WERI-Rb-1 (cell line): ENCODE results near the gene JPT1.
"Not testable (repeated sequence)": the region's sequence is repeated elsewhere in the genome, so short reads cannot be mapped to it uniquely, and the experiment has no call there.

Experiments used
- DNase-seq: peaks from one replicate; pipeline ENCODE4 v3.0.0-alpha.2; 2020
- H3K27ac ChIP-seq: fragments of 250-450 bp; sonication (Bioruptor Pico); 2 replicates; pipeline ENCODE4 v1.5.1; 2020; ENCODE audit warnings: mild to moderate bottlenecking, moderate library complexity
- H3K27me3 ChIP-seq: fragments of 250-450 bp; sonication (Bioruptor Pico); 2 replicates; pipeline ENCODE4 v1.5.1; 2021; ENCODE audit warnings: mild to moderate bottlenecking, low read depth, moderate library complexity; ENCODE audit not compliant: insufficient read depth, severe bottlenecking
- H3K36me3 ChIP-seq: fragments of 250-450 bp; sonication (Bioruptor Pico); 2 replicates; pipeline ENCODE4 v1.5.1; 2020; ENCODE audit warnings: mild to moderate bottlenecking, moderate library complexity
- H3K4me3 ChIP-seq: 2 replicates; pipeline ENCODE4 v1.5.1; 2011; ENCODE audit warnings: low read depth, mild to moderate bottlenecking, control low read depth, low read length
- H3K9me3 ChIP-seq: fragments of 250-450 bp; sonication (Bioruptor Pico); 2 replicates; pipeline ENCODE4 v1.5.1; 2021; ENCODE audit warnings: mild to moderate bottlenecking, moderate library complexity; ENCODE audit not compliant: severe bottlenecking
- TF ChIP-seq, protein P1 (sequence below): IDR thresholded peaks from 2 replicates; pipeline ENCODE4 v1.5.1; 2011; ENCODE audit warnings: low read depth, mild to moderate bottlenecking, control low read depth, inconsistent platforms, low read length

Gene JPT1

DNA sequence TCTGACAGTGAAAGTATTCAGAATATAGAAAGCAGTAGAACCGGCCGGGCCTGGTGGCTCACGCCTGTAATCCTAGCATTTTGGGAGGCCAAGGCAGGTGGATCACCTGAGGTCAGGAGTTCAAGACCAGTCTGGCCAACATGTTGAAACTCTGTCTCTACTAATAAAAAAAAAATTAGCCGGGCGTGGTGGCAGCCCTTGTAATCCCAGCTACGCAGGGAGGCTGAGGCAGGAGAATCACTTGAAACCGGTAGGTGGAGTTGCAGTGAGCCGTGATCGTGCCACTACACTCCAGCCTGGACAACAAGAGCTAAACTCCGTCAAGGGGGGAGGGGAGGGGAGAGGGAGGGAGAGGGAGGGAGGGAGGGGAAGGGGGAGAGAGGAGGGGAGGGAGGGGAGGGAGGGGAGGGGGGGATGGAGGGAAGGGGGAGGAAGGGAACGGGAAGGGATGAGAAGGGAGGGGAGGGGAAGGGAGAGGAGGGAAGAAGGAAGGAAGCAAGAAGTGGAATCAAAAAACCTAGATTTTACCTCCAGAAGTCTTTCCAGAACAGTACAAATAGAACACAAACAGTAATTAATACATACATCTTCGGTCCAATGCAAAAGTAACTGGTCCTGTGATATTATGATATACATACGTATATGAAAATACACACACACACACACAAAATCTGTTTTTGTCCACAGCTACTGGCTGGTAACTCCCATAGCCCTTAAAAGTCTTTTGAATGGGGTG, 11.9 kb downstream of the JPT1 start:
- TF ChIP-seq, protein P1, sequence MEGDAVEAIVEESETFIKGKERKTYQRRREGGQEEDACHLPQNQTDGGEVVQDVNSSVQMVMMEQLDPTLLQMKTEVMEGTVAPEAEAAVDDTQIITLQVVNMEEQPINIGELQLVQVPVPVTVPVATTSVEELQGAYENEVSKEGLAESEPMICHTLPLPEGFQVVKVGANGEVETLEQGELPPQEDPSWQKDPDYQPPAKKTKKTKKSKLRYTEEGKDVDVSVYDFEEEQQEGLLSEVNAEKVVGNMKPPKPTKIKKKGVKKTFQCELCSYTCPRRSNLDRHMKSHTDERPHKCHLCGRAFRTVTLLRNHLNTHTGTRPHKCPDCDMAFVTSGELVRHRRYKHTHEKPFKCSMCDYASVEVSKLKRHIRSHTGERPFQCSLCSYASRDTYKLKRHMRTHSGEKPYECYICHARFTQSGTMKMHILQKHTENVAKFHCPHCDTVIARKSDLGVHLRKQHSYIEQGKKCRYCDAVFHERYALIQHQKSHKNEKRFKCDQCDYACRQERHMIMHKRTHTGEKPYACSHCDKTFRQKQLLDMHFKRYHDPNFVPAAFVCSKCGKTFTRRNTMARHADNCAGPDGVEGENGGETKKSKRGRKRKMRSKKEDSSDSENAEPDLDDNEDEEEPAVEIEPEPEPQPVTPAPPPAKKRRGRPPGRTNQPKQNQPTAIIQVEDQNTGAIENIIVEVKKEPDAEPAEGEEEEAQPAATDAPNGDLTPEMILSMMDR, result 0 out of 2 replicates have a peak, but pooled peaks have one; percentile 2
- DNase-seq, result peak; percentile 47
- 0 out of 2 replicates have a peak overlapping the region, but pooled peaks have one; percentile 9 for H3K27ac ChIP-seq
- no peak overlapping the region for H3K4me3 ChIP-seq
- H3K27me3 ChIP-seq, result no peaks in the 10 kb centered on the region
- H3K36me3 ChIP-seq, result peaks cover 95% of the 10 kb centered on the region
- H3K9me3 ChIP-seq, result no peaks in the 10 kb centered on the region

DNA sequence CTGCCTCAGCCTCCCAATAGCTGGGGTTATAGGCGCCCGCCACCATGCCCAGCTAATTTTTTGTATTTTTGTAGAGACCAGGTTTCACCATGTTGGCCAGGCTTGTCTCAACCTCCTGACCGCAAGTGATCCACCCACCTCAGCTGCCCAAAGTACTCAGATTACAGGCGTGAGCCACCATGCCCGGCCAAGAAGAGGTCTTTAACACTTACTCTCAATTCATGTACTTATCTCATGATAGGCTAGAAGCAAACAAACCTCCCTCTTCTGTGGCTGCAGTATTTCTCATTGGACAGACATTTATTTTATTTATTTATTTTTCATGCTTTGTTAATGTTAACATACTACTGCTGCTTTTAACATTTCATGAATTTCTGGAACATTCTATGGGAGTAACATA, 15.8 kb downstream of the JPT1 start:
- Histone ChIP-seq H3K9me3 (no peaks in the 10 kb centered on the region), H3K27ac (no peak overlapping the region), H3K27me3 (no peaks in the 10 kb centered on the region), H3K36me3 (peaks cover 87% of the 10 kb centered on the region), H3K4me3 (no peak overlapping the region)
- no peak for DNase-seq
- TF ChIP-seq, protein P1, result no peak

DNA sequence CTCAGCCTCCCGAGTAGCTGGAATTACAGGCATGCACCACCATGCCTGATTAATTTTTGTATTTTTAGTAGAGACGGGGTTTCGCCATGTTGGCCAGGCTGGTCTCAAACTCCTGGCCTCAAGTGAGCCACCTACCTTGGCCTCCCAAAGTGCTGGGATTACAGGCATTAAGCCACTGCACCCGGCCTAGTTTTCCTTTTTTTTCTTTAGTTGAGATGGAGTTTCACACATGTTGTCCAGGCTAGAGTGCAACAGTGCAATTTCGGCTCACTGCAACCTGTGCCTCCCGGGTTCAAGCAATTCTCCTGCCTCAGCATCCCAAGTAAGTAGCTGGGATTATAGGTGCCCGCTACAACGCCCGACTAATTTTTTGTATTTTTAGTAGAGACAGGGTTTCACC, 16.6 kb downstream of the JPT1 start:
- not testable (repeated sequence) for H3K4me3 ChIP-seq, H3K27me3 ChIP-seq, H3K27ac ChIP-seq, DNase-seq, H3K9me3 ChIP-seq
- peaks cover 79% of the 10 kb centered on the region for H3K36me3 ChIP-seq

DNA sequence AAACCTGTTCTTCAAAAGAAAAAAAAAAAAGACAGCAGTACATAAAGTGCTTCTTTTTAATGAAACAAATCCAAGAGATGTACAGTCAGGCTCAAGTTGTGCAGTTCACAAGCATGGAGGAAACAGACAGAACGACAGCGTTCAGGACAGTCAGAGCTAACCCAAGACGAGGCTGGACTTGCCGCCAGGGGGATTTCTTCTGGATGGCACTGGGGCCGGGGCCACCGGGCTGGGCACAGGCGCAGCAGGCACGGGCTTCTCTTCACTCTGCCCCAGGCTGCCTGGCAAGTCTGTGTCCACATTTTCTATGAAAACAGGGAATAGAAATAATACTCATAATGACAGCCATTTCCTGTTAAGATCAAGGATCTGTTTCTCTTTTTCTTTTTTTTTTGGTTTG, 18.4 kb downstream of the JPT1 start:
- Histone ChIP-seq H3K9me3 (no peaks in the 10 kb centered on the region), H3K27me3 (no peaks in the 10 kb centered on the region), H3K4me3 (no peak overlapping the region), H3K36me3 (peaks cover 64% of the 10 kb centered on the region), H3K27ac (no peak overlapping the region)
- TF ChIP-seq, protein P1, result no peak
- no peak for DNase-seq

DNA sequence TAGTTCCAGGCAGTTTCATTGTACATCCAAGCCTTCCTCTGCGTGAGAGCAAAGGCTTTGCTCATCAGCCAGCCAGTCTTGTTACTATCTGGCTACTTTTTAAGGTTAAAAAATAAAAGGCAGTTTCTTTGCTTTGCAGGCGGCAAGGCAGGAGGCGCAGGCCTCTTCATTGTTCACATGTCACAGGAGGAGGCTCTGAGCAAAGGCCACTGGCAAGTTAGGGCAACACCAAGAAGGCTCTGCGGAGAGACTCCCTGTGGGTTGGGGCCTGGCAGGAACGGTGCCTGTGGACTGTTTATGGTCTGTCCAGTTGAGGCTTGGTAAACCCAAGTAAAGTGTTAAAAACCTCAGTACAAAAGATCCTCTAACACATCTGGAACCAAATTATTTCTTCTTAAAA, 18.9 kb downstream of the JPT1 start:
- Histone ChIP-seq H3K36me3 (peaks cover 59% of the 10 kb centered on the region), H3K9me3 (no peaks in the 10 kb centered on the region), H3K27ac (no peak overlapping the region), H3K4me3 (no peak overlapping the region), H3K27me3 (no peaks in the 10 kb centered on the region)
- no peak for DNase-seq
- TF ChIP-seq, protein P1, result no peak

DNA sequence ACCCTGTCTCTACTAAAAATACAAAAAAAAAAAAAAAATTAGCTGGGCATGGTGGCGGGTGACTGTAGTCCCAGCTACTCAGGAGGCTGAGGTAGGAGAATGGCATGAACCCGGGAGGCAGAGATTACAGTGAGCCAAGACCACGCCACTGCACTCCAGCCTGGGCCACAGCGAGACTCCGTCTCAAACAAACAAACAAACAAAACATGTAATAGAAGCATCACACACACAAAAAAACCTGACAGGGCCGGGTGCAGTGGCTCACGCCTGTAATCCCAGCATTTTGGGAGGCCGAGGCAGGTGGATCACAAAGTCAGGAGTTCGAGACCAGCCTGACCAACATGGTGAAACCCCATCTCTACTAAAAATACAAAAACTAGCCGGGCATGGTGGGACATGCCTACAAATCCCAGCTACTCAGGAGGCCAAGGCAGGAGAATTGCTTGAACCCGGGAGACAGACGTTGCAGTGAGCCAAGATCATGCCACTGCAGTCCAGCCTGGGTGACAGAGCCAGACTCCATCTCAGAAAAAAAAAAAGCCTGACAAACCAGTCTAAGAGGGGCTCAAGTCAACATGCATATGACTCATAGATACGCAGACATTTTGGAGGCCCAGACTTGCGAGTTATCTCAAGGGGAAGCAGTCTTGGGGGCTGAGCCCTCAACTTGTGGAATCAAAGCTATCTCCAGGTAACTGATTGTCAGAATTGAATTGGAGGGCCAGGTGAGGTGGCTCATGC, 20.5 kb downstream of the JPT1 start:
- Histone ChIP-seq H3K27ac (peak overlapping the region; percentile 86; the same call in 1 of the 2 replicates), H3K36me3 (peaks cover 56% of the 10 kb centered on the region)
- not testable (repeated sequence) for H3K4me3 ChIP-seq, H3K9me3 ChIP-seq, H3K27me3 ChIP-seq, DNase-seq
